HCT116 (cell line): Measurements from ENCODE around the gene DHX40.

Source experiments
- POLR2A ChIP-seq: IDR thresholded peaks from 2 replicates; pipeline ENCODE4 v1.7.0; 2011; ENCODE audit warnings: borderline replicate concordance; ENCODE audit not compliant: insufficient read depth, insufficient read length; ENCODE audit errors: extremely low read depth
- POLR2AphosphoS5 ChIP-seq: IDR thresholded peaks from 2 replicates; pipeline ENCODE4 v1.6.1; 2011; ENCODE audit warnings: mild to moderate bottlenecking, low read depth, low read length, moderate library complexity
- SIN3A ChIP-seq: IDR thresholded peaks from 2 replicates; pipeline ENCODE4 v1.6.1; 2012; ENCODE audit warnings: low read depth
- ZFX ChIP-seq: fragments of 450-650 bp; IDR thresholded peaks from 2 replicates; pipeline ENCODE4 v1.6.1; 2017
- ZNF274 ChIP-seq: fragments of 200-500 bp; sonication (Bioruptor generic); IDR thresholded peaks from 2 replicates; pipeline ENCODE4 v1.6.1; 2014; ENCODE audit warnings: mild to moderate bottlenecking, low read depth, low read length, inconsistent platforms
- TF ChIP-seq, protein P1 (sequence below), 3 experiments: fragments of 200-600 bp in 1 of 3; sonication (generic) in 1 of 3; IDR thresholded peaks in 2 of 3; conservative IDR thresholded peaks in 1 of 3; 2 replicates each; pipeline ENCODE4 v1.5.1; 2012 to 2017; ENCODE audit warnings: low read depth in 2 of 3, low read length in 2 of 3, antibody characterized with exemption in 1 of 3, borderline replicate concordance in 1 of 3, control low read depth in 1 of 3, mild to moderate bottlenecking in 1 of 3, mixed read lengths in 1 of 3, mixed run types in 1 of 3, moderate library complexity in 1 of 3; ENCODE audit not compliant: insufficient read depth in 1 of 3

DNA sequence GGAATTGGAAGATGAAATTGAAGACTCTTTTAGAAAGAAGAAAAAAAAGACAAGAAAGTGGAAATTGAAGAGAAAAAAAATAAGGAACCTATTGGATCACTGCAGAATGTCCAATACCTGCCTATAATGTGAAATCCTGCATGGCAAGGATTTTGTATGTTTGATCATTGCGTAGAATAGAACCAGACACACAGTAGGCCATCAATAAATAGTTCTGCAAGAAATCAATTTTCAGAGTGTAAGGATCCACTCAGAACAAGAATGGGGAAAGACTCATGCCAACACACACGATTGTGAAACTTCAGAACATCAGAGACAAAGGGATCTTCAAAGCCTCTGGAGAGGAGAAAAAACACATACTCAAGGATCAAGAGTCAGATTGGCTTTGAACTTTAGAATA is 39.7 kb upstream of the DHX40 start:
- no peak for TF ChIP-seq SIN3A
- TF ChIP-seq, protein P1, sequence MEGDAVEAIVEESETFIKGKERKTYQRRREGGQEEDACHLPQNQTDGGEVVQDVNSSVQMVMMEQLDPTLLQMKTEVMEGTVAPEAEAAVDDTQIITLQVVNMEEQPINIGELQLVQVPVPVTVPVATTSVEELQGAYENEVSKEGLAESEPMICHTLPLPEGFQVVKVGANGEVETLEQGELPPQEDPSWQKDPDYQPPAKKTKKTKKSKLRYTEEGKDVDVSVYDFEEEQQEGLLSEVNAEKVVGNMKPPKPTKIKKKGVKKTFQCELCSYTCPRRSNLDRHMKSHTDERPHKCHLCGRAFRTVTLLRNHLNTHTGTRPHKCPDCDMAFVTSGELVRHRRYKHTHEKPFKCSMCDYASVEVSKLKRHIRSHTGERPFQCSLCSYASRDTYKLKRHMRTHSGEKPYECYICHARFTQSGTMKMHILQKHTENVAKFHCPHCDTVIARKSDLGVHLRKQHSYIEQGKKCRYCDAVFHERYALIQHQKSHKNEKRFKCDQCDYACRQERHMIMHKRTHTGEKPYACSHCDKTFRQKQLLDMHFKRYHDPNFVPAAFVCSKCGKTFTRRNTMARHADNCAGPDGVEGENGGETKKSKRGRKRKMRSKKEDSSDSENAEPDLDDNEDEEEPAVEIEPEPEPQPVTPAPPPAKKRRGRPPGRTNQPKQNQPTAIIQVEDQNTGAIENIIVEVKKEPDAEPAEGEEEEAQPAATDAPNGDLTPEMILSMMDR (IDR thresholded peaks at IDR 0.05 in 2 of 3, conservative IDR thresholded peaks at IDR 0.05 in 1 of 3; ENCODE audit: borderline replicate concordance in 1 of 3, insufficient read depth in 1 of 3, low read depth in 2 of 3, low read length in 2 of 3): no peak
- no peak for TF ChIP-seq POLR2AphosphoS5
- no peak for TF ChIP-seq POLR2A
- TF ChIP-seq ZFX: no peak
- no peak for TF ChIP-seq ZNF274
